Cardiac fibroblast (primary cell): ENCODE measurements around the gene SDC3.

ENCODE experiments used
- DNase-seq, 2 donors: peaks; one replicate each; pipeline versions ENCODE4 v3.0.0 to v3.0.0-alpha.2; 2010; ENCODE audit warnings: low read depth in 2 of 2
- H3K4me3 ChIP-seq, 2 donors: replicated peaks in 1 of 2; 1 replicate in 1 of 2; 2 replicates in 1 of 2; pipeline ENCODE4 v1.5.1; 2011; ENCODE audit warnings: low read depth in 2 of 2, low read length in 2 of 2, mild to moderate bottlenecking in 2 of 2, moderate library complexity in 1 of 2
- CTCF ChIP-seq: IDR thresholded peaks from one replicate; pipeline ENCODE4 v1.5.1; 2011; ENCODE audit warnings: low read depth, mild to moderate bottlenecking, low read length, inconsistent platforms

The SDC3 gene

GRCh38 chr1:30928789-30929134 lies 20.2 kb upstream of the SDC3 start:
- no peak for DNase-seq
- no peak overlapping the region for H3K4me3 ChIP-seq
- no peak for TF ChIP-seq CTCF

- no peak for TF ChIP-seq CTCF
- no peak overlapping the region for H3K4me3 ChIP-seq
- no peak for DNase-seq
Measured at GRCh38 chr1:30928171-30928570, 19.6 kb upstream of the SDC3 start.

- H3K4me3 ChIP-seq, result no peak overlapping the region
- TF ChIP-seq CTCF, result no peak
- no peak for DNase-seq
Measured at GRCh38 chr1:30927448-30927847, 18.9 kb upstream of the SDC3 start.

GRCh38 chr1:30923597-30923996 lies 15.0 kb upstream of the SDC3 start:
- TF ChIP-seq CTCF, result no peak
- DNase-seq, result peak in 1 of 2 donors; percentile 42
- H3K4me3 ChIP-seq, result no peak overlapping the region

- H3K4me3 ChIP-seq, result no peak overlapping the region
- TF ChIP-seq CTCF, result no peak
- DNase-seq, result no peak
Measured at GRCh38 chr1:30920827-30921226, 12.3 kb upstream of the SDC3 start.

GRCh38 chr1:30919025-30919881 lies 10.7 kb upstream of the SDC3 start:
- H3K4me3 ChIP-seq, result no peak overlapping the region
- no peak for TF ChIP-seq CTCF
- peak; percentile 70 to 78 for DNase-seq

GRCh38 chr1:30916296-30916695 lies 7.7 kb upstream of the SDC3 start:
- H3K4me3 ChIP-seq, result no peak overlapping the region
- no peak for TF ChIP-seq CTCF
- DNase-seq, result no peak
